Activated T-helper 9 cell treated with anti-CD3 and anti-CD28 coated beads, Interleukin-2, amount 50 U/mL, for 16 hours (primary cell): ENCODE results near the gene DIS3L2.
"Not testable (repeated sequence)": the region's sequence is repeated elsewhere in the genome, so short reads cannot be mapped to it uniquely, and the experiment has no call there.

Experiments used
- DNase-seq: peaks from one replicate; pipeline ENCODE4 v3.0.0-alpha.2; 2020; ENCODE audit warnings: low read depth

The DIS3L2 gene

GRCh38 chr2:232299084-232299483 is 337.6 kb downstream of the DIS3L2 start:
- no peak for DNase-seq

DNA sequence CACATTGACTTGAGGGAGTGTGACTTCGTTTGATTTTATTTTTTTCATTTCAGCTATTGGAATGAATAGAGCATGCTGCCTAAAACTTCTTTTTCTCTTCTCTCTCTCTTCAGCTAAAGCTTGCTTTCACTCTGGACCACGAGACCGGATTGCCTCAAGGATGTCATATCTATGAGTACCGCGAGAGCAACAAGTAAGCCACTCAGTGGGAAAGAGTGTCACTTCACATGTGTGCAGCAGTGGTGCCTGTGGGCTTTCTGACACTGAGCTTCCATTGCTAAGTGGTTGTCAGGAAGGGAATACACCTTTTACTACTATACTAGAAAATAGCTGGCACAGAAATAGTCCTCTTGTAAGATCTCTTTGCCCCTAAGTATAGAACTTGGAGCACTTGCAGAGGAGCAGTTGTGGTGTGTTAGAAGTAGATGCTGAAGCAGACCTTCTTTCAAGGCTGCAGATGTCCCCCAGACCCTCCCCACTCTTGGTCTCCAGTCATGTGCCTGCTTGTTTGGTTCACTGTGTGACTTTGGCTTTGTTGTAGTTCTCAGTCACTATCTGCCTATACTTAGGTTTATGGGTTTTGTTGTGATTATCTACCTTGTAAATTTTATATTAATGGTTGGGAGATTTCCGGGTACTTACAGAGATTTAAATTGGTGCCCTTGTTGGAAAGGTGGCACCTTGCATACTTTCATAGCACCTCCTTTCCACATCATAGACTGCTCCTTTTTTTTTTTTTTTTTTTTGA is 338.6 kb downstream of the DIS3L2 start:
- no peak for DNase-seq

DNA sequence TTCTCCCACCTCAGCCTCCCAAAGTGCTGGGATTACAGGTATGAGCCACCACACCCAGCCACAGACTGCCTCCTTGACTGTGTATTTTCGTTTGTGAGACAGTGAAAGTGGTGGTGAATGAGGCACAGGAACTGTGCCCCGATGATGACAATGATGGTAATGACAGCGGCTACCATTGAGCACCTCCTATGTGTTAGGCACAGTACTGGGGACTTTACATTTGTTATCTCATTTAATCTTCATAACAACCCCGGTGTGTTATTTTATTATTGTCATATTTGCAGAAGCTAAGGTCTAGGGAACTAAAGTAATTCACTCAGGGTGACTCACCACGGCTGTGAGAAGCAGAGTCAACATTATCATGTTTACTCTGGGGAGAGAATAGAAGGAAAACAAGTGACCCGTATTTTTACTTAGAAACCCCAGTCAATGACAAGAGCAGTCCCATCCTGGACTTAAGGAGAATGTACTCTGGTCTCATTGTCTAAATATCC is 339.4 kb downstream of the DIS3L2 start:
- no peak for DNase-seq

DNA sequence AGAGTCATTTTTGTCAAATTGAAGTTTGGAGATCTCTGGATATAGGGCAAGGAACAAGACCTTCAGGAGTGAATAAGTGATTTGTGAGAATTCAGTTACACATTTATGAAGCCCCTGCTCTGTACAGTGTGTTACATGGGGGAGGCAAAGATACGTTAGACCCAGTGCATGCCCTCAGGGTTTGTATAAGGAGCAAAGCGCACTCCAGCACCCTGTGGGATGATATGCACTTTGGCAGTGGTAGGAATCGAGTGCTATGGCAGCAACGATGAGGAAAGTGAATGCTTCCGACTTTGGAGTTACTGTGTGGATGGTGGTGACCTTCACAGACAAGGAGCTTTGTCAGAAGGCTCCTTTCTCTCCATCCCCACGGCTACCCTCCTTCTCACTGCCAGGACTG is 342.7 kb downstream of the DIS3L2 start:
- no peak for DNase-seq

- no peak for DNase-seq
Observed at GRCh38 chr2:232306741-232307305, 345.3 kb downstream of the DIS3L2 start.

DNA sequence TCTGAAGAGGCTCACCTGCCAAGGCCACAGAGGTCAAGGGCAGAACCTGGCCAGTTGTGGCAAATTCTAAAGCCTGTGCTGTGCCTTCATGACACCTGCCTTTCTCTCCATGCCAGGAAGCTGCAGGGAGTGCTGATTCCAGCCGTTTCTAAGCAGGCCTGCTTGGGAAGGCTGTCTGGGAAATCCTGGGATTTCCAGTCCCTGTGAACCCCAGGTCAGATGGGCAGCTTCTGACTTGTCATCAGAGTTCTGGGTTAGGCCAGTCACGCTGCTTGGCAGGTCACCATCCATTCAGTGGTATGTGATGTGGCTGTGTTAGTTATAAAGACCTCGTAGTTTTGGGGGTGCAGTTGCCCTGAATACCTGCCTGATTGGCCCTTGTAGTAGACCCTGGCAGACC is 346.3 kb downstream of the DIS3L2 start:
- no peak for DNase-seq

DNA sequence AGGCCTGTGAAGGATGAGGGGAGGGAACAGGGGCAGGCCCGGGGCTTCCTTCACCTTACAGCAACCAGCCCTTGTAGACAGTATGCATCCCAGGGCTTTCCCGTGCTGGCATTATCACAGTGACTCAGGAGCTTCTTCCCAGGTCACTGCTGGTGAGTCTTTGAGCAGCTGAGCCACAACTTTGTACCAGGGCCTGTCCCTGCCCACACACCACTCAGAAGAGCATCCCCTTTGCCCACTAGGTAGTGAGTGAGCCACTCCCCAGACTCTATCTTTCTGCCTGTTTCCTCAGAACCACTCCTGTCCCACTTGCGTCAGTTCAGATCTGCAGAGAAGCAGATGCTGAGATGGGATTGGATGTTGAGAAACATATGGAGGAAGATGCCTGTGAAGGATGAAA is 347.5 kb downstream of the DIS3L2 start:
- no peak for DNase-seq

- no peak for DNase-seq
Observed at GRCh38 chr2:232309592-232309991, 348.1 kb downstream of the DIS3L2 start.

- no peak for DNase-seq
Observed at GRCh38 chr2:232310121-232310520, 348.6 kb downstream of the DIS3L2 start.

GRCh38 chr2:232310696-232311095 is 349.2 kb downstream of the DIS3L2 start:
- DNase-seq, result no peak

DNA sequence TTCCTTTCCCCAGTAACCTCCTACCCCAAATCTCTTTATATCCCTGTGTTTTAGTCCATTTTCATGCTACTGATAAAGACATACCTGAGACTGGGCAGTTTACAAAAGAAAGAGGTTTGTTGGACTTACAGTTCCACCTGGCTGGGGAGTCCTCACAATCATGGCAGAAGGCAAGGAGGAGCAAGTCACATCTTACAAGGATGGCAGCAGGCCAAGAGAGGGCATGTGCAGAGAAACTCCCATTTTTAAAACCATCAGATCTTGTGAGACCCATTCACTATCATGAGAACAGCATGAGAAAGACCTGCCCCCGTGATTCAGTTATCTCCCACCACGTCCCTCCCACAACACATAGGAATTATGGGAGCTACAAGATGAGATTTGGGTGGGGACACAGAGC is 352.1 kb downstream of the DIS3L2 start:
- not testable (repeated sequence) for DNase-seq

DNA sequence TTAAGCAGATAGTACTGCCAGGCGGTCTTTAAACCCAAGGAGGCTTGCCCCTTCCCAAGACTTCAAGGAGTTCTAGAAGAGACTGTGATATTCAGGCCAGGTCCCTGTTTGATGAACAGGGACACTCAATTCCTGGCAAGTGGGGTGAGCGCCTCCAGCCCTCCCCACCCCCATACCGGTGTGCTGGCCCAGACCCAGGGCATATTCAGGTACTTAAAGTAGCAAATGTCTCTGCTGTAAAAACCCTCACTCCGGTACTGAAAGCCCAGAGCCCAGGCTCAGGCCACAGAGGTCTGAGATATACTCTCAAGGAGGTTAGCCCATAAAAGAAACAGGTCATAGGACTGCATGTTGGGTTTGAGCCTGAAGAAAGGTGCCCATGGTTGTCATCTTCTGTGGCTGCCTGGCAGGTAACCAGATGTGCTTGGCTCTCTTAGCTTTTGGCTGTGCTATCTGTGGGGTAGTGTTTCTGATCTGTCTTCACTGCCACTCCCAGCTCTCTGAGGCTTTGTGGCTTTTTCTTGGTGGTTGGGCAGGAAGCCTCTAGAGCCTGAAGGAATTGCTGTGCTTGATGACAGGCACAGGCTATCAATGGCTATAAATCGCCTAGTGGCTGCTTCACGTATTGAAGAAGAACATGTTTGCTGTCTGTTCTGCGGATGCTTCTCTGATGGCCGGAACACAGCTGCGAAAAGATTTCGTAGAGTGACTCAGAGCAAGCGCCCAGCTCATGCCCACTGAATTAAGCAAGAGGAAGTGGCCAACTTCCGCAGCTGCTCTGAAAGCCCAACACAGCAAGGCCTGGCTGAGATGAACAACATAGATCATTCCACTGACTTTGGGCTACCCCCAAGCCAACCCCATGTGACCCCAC is 353.8 kb downstream of the DIS3L2 start:
- DNase-seq, result peak; percentile 41

DNA sequence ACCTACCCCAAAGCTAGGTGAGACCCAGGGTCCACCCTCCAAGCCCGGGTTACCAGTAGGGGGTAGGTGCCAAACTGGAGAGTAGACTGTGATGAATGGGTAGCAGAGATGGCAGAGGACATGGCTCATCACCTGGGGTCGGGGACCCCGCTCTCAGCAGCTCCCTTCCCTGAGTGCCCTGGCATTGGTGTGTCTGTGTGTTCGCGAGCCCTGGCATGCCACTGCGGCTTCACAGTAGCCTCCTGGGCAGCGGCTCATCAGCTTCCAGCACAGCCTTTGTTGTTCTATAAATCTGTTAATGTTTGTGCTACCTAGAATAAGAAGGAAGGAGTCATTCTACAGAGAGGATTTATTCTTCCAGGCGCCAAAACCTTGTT is 354.4 kb downstream of the DIS3L2 start:
- no peak for DNase-seq

DNA sequence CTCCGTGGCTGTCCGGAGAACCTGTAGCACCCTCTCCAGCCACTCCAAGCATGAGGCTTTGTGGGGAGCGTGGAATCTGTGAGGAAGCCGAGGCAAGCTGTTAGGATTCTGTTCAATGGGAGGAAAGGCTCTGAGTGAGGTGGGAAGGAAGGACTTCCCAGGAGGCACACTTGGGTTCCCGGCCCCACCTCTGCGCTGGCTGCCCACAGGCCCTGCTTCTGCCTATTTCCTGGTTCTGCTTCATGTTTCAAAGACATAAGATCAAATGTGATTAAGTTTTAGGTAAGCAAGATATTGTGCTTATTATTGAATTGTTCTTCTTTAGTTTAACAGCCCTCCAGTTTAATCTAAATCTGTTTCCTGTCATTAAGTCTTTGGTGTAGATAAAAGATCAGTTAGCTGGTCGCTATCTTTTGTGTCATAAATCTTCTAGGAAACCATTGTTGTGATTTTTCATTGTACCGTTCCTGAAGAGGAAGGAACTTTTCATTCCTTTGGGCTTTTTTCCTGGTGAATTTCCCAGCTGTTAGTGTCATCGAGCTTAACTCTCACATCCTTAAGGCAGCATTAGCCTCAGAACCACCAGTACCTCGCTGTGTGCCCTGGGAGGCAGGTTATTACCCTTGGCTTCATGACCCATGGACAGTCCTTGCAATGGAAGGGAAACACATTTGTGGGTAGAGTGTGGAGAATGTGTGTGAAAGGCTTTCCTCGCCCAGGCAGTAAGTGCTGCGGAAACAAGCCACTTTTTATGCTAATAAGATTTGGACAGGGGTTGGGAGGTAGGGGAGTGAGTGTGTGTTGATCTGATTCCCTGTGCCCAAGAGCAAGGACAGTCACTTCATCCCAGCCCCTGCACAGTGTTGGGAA is 355.2 kb downstream of the DIS3L2 start:
- no peak for DNase-seq

DNA sequence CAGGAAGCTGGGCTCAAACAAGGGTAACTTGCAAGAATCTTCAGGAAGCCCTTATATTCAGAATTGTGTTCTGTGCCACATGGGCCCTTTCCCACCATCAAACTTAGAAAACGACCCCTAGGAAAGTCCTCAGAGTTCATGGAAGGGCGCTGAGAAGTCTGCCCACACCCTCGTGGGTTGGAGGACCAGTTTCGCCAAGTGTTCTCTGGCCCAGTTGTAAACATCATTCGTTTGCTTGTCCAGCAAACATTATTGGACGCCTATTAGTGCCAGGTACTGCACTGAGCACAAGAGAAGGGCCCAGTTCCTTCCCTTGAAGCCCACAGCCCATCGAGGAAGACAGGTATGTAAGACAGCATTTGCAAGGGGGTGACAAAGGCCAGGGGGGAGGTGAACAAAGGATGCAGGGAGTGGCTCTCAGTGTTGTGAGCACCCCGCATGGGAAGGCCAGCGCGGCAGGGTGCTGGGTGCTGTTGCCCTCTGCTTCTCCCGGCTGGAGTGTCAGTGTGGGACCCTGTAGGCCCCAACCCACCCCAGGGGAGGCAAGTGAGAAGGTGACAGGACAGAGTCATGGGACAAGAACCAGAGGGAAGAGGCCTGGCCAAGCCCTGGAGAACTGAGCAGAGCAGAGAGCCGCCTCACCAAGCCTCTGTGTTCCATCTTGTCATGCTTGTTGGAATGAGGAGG is 356.8 kb downstream of the DIS3L2 start:
- DNase-seq, result no peak

- DNase-seq, result no peak
Observed at GRCh38 chr2:232319067-232319802, 357.7 kb downstream of the DIS3L2 start.

GRCh38 chr2:232319803-232320442 is 358.4 kb downstream of the DIS3L2 start:
- no peak for DNase-seq

DNA sequence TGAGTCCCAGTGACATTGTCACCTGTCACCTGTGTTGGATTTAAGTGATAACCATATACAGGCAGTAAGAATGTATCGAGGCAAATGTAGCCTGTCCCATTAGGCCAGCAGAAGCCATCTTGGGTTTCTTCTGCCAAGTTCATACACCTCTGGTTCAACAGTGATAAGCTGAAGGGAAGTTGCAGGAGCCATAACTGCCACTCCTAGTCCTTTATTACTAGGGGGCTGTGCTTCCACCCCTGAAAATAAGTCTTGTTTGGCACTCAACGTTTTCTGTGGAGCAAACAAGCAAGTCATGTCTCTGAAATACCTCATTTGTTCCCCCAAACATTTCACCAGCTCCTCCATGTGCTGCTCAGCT is 358.9 kb downstream of the DIS3L2 start:
- DNase-seq, result no peak

- no peak for DNase-seq
Observed at GRCh38 chr2:232321156-232321816, 359.8 kb downstream of the DIS3L2 start.
